ENCODE results near the gene INSIG2.

Gene INSIG2

DNA sequence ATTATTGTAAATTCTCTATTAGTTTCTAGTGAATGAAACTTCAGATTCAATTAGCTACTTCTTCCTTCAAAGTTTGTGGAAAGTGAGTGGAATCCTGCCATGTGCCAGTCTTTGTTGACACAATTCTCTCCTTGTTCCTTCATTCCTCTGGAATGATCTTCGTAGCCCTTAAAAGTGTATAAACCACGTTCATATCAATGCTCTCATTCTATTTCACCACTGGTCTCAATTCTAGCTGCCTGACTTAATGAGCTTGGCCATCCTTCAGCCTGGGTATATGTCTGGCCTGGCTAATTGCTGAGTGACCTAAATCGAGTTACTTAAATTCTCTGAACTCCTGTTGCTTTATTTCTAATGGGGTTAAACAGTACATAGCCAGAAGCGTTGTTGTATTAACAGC lies 43.5 kb downstream of the INSIG2 start:
- no peak for DNase-seq

GRCh38 chr2:118133916-118134315 lies 45.6 kb downstream of the INSIG2 start:
- DNase-seq, result no peak

GRCh38 chr2:118134650-118135049 lies 46.4 kb downstream of the INSIG2 start:
- DNase-seq, result no peak

GRCh38 chr2:118145207-118145606 lies 56.9 kb downstream of the INSIG2 start:
- no peak for DNase-seq

DNA sequence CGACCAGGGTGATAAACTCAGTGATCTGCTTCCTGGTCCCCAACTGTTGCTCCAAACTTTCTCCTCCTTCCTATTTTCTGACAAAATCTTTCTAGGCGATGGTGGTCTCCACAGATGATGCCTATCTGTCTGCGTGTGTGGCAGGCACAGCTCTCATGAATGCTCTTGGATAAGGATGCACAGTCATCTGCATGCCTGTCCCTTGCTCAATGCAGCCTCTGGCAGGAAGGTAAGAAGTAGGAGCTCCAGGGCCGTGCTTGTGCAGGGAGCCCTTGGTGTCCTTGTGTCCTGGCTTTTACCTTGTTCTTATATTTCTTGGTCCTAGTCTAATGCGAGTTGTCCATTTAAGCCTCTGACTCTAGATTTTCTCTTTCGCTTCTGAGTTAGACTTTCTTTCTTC lies 57.5 kb downstream of the INSIG2 start:
- no peak for DNase-seq

DNA sequence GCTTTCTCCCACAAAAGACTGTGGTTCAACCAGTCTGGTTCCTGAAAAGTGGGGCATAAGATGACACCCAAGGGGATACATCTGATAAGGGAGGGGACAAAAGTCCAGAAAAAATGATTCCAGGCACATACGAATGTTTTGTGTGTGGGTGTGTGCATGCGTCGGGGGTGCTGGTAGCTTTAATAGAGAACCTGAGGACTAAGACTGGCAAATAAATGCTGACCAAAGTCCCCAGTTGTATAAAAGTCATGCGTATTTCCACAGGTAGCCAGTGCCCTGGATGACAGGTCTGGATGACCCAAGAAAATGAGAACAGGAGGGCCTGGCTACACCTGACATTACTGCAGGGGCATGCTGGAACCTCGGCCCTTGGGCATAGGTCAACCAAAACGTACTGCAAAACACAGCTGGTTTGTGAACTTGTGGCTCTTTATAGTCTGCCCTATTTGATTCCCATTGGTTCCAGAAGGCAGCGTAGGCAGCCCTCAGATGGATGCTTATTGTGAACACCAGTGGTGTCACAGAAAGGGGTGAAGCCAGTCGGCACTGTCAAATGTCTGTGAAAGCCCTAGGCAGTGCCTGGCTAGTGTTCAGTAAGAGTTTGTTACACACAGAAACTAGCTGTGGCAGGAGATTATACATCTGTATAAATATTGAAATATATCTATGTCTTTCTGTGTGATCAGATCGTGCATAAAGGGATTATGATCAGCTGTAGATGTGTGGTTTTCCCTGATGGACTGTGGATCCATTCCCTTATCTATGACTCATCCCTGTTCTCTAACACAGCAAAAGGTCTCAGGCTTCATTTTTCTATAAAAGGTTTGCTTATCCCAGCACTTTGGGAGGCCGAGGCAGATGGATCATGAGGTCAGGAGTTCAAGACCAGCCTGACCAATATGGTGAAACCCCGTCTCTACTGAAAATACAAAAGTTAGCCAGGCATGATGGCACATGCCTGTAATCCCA lies 58.3 kb downstream of the INSIG2 start:
- DNase-seq, result no peak

DNA sequence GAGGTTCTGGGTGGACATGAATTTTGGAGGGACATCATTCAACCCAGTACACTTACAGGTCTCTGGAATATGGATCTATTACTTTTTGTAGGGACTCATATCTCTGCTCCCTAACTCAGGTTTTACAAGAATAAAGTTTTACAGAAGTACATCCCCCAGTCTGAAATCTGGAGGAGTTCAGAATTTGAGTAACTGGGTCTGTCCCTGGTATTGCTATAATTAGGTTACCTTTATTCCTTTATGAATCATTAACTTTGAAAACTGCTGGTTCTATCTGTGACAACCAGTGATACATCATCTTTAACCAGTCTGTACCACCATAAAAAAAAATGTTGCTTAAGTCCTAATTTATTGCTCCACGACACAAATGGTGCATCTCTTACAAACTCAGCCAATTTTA lies 59.9 kb downstream of the INSIG2 start:
- DNase-seq, result no peak

DNA sequence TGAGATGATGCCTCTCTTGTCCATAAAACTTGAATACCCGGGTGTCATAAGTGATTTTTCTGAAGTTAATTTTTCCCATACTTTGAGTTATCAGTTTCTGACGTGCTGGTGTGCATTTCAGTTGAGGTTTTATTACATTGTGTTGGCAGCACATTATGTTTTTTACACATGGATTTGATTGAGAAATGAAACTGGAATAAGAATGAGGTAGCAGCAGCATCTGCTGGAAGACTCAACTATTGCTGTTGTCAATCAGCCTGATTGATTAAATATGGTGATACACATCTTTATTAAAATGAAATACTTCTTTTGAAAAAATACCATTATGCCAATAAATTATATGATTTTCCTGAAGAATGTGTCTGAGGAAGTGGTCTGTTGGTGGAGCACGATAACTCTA lies 60.5 kb downstream of the INSIG2 start:
- no peak for DNase-seq

DNA sequence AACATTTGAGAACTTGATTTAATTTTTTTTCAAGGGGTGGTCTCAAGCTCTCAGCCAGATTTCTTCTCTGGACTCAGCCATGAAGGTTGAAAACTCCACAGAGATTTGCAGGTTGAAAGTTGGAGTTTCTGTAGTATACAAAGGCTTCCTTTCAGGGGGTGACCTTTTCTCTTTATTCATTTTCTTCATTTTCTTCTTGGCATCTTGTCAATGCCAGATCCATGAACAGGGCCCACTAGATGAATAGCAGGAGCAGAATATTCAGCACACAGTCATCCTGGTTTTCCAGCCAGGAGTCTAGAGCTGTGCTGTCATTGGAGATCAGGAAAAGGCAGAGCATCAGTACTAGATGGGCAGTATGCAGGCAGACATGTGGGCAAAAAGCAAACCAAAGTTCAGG lies 62.0 kb downstream of the INSIG2 start:
- no peak for DNase-seq

GRCh38 chr2:118151831-118152230 lies 63.6 kb downstream of the INSIG2 start:
- no peak for DNase-seq

DNA sequence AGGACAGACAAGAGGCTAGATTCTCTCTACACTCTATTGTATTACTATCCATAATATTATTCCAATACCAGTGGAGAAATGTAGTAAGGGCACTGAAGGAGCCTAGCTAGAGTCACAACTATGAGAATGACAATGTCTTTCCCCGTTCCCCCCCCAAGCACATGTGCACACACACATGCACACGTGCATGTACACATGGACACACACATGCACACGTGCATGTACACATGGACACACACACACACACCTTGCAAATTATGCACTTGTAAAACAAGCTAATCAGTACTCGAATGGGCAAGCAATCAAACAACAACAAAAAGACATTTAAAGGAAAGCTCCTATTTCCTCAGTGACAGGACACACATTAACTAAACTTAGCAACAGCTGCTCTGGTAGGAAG lies 65.2 kb downstream of the INSIG2 start:
- no peak for DNase-seq

- DNase-seq, result no peak
These were observed 65.9 kb downstream of the INSIG2 start for GRCh38 chr2:118154176-118154575.
